OCI-LY3 (cell line): Measurements from ENCODE around the gene SWT1.

ENCODE experiments used
- CTCF ChIP-seq: fragments of 200-600, 300-600 bp; sonication (generic); IDR thresholded peaks from 2 replicates; pipeline ENCODE4 v1.5.1; 2014; ENCODE audit warnings: antibody characterized with exemption, low read length, low read depth
- EZH2phosphoT487 ChIP-seq: fragments of 200-600 bp; shearing (Covaris generic); IDR thresholded peaks from 2 replicates; pipeline ENCODE4 v1.6.1; 2018; ENCODE audit warnings: antibody characterized with exemption, mixed run types, low read depth

- TF ChIP-seq CTCF (no peak), EZH2phosphoT487 (no peak)
These were observed 24.4 kb upstream of the SWT1 start for GRCh38 chr1:185132534-185132933.
